Measurements from ENCODE around the gene CCDC88C.

CCDC88C gene

DNA sequence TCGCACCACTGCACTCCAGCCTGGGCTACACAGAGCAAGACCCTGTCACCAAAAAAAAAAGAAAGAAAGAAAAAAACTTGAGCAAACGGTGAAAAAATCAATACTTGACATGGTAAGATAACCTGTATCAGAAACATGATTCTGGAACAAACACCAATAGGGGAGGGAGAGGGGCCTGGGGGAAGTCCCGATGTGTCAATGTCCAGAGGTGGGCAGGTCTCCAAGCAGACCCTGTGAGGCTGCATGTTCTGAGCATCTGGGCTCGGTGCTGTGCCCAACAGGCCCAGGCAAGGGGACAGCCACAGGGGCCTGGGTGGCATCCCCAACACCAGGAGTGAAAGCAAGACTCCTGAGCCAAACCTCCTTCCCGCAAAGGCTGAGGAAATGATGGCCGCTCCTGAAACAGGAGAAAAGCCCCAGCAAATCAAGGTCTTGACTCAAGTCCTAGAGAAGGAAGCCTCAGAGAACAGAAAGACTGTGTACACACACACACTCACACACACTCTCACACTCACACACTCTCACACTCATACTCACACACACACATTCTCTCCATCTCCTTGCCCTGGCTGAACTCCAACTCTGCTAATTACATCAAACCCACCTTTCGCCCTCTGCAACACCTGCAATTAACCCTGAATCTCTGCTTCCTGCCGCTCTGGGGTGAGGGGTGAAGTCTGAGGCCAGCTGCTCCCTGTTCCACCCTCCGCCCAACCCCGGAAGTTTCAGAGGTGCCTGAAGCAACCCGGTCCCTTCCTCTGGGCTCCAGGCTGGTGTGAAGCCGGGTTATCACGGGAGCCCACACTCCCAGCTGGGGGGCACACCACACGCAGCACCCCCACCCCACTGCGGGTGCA is 20.4 kb downstream of the CCDC88C start:
- Mint-ChIP-seq H3K9me3 (no peaks in the 10 kb centered on the region), H3K36me3 (ENCODE audit: low read depth) (peaks cover 13% of the 10 kb centered on the region), H3K27ac (peak overlapping the region; percentile 97), H3K4me3 (peak overlapping the region; percentile 83), H3K27me3 (no peaks in the 10 kb centered on the region), H3K4me1 (ENCODE audit: low read depth) (peaks cover 98% of the 10 kb centered on the region)

DNA sequence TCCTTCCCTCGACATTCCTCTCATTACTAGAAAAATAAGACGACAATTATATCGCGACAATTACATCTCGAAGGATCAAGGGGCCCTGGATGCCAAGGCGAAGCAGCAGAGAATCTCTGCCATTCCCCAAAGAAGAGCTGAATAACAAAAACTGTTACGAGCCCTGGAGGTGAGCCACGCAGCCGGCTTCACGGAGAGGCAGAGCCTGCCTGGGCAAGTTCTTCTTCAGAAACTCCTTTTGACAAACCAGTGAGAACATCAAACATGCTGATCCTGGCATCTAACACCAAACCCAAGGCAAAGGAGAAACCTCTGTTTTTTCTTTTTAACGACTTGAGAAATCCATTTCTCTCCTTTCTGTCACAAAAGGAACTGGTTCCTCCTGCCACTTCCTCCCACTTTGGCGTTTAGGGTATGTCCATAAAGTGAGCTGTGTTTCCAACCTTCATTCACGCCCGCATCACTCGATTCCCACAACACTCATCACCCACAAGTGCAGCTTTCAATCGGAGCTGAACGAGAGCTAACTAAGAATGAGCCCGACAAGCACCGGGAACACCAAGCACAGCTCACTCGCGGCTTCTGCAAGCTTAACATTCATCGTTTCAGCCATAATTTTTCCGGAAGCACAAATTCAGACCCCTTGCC is 21.5 kb downstream of the CCDC88C start:
- peak overlapping the region; percentile 83 for H3K4me3 Mint-ChIP-seq
- peaks cover 15% of the 10 kb centered on the region for H3K36me3 Mint-ChIP-seq (ENCODE audit: low read depth)
- H3K9me3 Mint-ChIP-seq = no peaks in the 10 kb centered on the region
- H3K27ac Mint-ChIP-seq = peak overlapping the region; percentile 97
- no peaks in the 10 kb centered on the region for H3K27me3 Mint-ChIP-seq
- H3K4me1 Mint-ChIP-seq (ENCODE audit: low read depth) = peaks cover 98% of the 10 kb centered on the region

DNA sequence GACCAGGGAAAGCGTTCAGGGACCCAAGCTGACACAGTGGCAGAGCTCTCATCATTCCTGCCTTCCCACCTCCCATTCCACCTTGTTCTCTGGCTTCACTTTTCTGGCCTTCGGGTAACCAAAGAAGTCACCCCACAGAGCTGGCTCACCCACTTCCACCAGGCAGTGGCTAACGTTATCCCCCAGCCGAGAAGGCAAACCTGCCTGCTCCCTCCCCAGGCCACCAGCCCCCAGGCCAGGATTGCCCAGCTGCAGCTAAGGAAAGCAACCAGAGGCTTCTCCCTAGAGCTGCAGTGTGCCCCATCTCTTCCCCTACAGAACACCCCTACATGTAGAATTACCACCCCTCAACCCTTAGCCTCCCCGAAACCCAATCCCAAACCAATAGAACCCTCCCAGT is 22.2 kb downstream of the CCDC88C start:
- peaks cover 99% of the 10 kb centered on the region for H3K4me1 Mint-ChIP-seq (ENCODE audit: low read depth)
- H3K4me3 Mint-ChIP-seq = no peak overlapping the region

DNA sequence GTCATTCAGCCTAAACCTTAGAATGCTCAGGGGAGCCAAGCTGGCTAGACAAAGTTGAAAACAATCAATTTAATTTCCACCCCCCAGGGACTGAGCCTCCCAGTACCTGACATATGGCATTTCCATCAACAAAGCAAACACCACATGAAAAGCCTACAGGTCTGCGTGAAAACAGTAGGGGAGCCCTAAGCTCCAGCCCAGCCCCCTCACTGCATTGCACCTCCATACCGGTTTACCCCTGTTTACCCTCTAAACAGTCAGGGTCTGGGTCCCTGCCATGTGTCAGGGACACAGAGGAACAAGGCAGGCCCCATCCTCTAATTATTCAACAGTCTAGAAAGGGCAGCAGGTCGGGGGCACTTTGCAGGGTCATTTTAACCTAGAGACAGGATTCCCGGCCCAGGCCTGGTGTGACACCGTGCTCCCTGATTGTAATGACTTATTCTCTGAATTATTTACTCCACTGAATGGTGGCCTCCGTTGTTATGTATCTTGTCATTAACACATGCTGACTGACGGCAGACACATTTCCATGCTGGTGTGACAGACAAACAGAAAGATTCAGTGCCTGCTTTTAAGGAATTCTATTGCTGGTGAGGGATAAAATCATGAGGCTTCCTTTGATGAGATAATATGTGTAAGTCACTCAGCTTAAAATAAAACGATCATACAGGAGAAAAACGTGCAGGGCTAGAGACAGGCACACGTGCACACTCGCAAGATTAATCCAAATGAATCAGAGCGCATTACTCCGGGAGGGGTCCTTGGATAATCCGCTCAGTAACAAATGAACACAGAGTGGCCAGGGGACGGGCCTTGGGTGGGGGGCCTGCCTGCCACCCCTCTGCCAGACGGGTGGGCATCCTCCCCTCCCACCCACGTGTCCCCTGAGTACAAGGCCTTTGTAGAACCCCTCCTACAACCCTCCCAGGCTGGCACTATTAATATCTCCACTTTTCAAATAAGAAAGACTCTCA is 23.2 kb downstream of the CCDC88C start:
- Mint-ChIP-seq H3K4me3 (no peak overlapping the region), H3K36me3 (ENCODE audit: low read depth) (peaks cover 21% of the 10 kb centered on the region), H3K27ac (peak overlapping the region; percentile 33), H3K9me3 (no peaks in the 10 kb centered on the region), H3K4me1 (ENCODE audit: low read depth) (peaks cover 98% of the 10 kb centered on the region), H3K27me3 (no peaks in the 10 kb centered on the region)

More for the DNA sequence above, 22.2 kb downstream of the CCDC88C start:
- Mint-ChIP-seq H3K9me3 (no peaks in the 10 kb centered on the region), H3K36me3 (ENCODE audit: low read depth) (peaks cover 17% of the 10 kb centered on the region), H3K27me3 (no peaks in the 10 kb centered on the region), H3K27ac (peak overlapping the region; percentile 97)

GRCh38 chr14:91392623-91393303 is 24.9 kb downstream of the CCDC88C start:
- H3K27ac Mint-ChIP-seq = peak overlapping the region; percentile 78
- H3K4me1 Mint-ChIP-seq (ENCODE audit: low read depth) = peaks cover 98% of the 10 kb centered on the region
- H3K9me3 Mint-ChIP-seq = no peaks in the 10 kb centered on the region
- H3K4me3 Mint-ChIP-seq = peak overlapping the region; percentile 50
- peaks cover 21% of the 10 kb centered on the region for H3K36me3 Mint-ChIP-seq (ENCODE audit: low read depth)
- no peaks in the 10 kb centered on the region for H3K27me3 Mint-ChIP-seq

GRCh38 chr14:91390165-91390778 is 27.3 kb downstream of the CCDC88C start:
- H3K27ac Mint-ChIP-seq = peak overlapping the region; percentile 80
- no peaks in the 10 kb centered on the region for H3K9me3 Mint-ChIP-seq
- peaks cover 23% of the 10 kb centered on the region for H3K36me3 Mint-ChIP-seq (ENCODE audit: low read depth)
- H3K4me3 Mint-ChIP-seq = peak overlapping the region; percentile 38
- no peaks in the 10 kb centered on the region for H3K27me3 Mint-ChIP-seq
- peaks cover 95% of the 10 kb centered on the region for H3K4me1 Mint-ChIP-seq (ENCODE audit: low read depth)

DNA sequence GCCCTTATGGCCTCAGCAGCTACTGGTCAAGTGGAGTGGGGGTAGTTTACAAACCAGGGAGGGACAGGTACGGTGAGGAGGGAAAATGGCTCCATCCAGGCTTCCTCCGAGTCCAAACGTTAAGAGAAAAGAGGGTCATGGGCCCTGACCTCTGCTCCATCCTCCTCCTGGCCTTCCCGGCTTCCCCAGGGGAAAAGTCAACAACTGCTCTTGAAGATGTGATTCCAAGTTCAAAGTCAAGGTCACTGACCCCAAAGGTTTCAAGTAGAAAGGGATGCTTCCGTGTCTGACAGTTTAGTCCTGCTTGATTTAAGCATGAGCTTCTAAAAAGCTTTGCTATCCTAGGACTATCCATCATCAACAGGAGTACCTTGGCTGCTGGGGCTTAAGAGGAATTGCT is 28.5 kb downstream of the CCDC88C start:
- Mint-ChIP-seq H3K27me3 (no peaks in the 10 kb centered on the region), H3K4me3 (peak overlapping the region; percentile 26), H3K36me3 (ENCODE audit: low read depth) (peaks cover 19% of the 10 kb centered on the region), H3K4me1 (ENCODE audit: low read depth) (peaks cover 95% of the 10 kb centered on the region), H3K9me3 (no peaks in the 10 kb centered on the region), H3K27ac (peak overlapping the region; percentile 58)

- Mint-ChIP-seq H3K27ac (peak overlapping the region; percentile 58), H3K9me3 (no peaks in the 10 kb centered on the region), H3K4me3 (peak overlapping the region; percentile 26), H3K27me3 (no peaks in the 10 kb centered on the region), H3K36me3 (ENCODE audit: low read depth) (peaks cover 19% of the 10 kb centered on the region), H3K4me1 (ENCODE audit: low read depth) (peaks cover 93% of the 10 kb centered on the region)
These were observed 29.1 kb downstream of the CCDC88C start for GRCh38 chr14:91388551-91388975.

DNA sequence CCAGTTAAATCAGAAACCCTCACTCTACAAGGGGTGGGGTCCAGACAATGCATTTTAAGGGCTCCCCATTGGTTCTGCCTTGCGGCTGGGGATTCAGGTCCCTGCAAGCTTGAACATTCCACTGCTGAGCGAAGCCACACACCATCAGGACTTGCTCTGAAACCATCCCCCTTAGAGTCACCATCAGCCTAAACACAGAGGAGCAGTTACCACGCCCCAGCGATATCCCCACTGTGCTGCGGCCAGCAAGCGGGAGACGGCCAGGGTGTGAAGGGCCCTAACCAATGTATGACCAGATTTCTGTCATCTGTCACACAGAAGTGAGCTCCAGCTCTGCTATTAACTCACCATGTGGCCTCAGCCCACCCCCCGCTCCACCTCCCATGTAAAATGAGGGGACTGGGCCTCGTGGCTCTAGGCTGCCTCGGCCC is 29.7 kb downstream of the CCDC88C start:
- peaks cover 93% of the 10 kb centered on the region for H3K4me1 Mint-ChIP-seq (ENCODE audit: low read depth)
- no peaks in the 10 kb centered on the region for H3K9me3 Mint-ChIP-seq
- H3K36me3 Mint-ChIP-seq (ENCODE audit: low read depth) = peaks cover 19% of the 10 kb centered on the region
- H3K27me3 Mint-ChIP-seq = no peaks in the 10 kb centered on the region
- no peak overlapping the region for H3K4me3 Mint-ChIP-seq
- H3K27ac Mint-ChIP-seq = peak overlapping the region; percentile 74

GRCh38 chr14:91387169-91387835 is 30.3 kb downstream of the CCDC88C start:
- Mint-ChIP-seq H3K4me3 (no peak overlapping the region), H3K9me3 (no peaks in the 10 kb centered on the region), H3K36me3 (ENCODE audit: low read depth) (peaks cover 19% of the 10 kb centered on the region), H3K4me1 (ENCODE audit: low read depth) (peaks cover 94% of the 10 kb centered on the region), H3K27ac (peak overlapping the region; percentile 68), H3K27me3 (no peaks in the 10 kb centered on the region)

- Mint-ChIP-seq H3K9me3 (no peaks in the 10 kb centered on the region), H3K4me3 (no peak overlapping the region), H3K4me1 (ENCODE audit: low read depth) (peaks cover 94% of the 10 kb centered on the region), H3K27me3 (no peaks in the 10 kb centered on the region), H3K27ac (no peak overlapping the region), H3K36me3 (ENCODE audit: low read depth) (peaks cover 16% of the 10 kb centered on the region)
These were observed 31.9 kb downstream of the CCDC88C start for GRCh38 chr14:91385697-91386096.

DNA sequence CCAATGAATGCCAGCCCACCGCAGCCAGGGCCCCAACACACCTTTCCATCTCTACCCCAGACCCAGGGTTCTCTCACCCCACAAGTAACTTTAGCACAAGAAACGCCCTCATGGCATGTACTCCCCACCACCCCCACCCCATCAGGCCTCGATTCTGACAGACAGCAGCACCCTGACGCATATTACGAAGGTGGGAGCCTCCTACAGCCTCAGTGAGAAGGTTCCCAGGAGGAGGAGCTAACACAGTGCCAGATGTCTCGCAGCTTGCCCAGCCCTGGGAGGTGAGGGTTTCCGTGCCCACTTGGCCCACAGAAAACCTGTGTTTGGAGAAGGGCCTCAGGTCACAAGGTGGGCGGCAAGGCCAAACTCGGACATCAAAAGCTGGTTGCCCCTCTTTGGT is 32.4 kb downstream of the CCDC88C start:
- peaks cover 94% of the 10 kb centered on the region for H3K4me1 Mint-ChIP-seq (ENCODE audit: low read depth)
- H3K9me3 Mint-ChIP-seq = no peaks in the 10 kb centered on the region
- H3K27me3 Mint-ChIP-seq = no peaks in the 10 kb centered on the region
- H3K36me3 Mint-ChIP-seq (ENCODE audit: low read depth) = peaks cover 14% of the 10 kb centered on the region
- no peak overlapping the region for H3K4me3 Mint-ChIP-seq
- H3K27ac Mint-ChIP-seq = peak overlapping the region; percentile 32

DNA sequence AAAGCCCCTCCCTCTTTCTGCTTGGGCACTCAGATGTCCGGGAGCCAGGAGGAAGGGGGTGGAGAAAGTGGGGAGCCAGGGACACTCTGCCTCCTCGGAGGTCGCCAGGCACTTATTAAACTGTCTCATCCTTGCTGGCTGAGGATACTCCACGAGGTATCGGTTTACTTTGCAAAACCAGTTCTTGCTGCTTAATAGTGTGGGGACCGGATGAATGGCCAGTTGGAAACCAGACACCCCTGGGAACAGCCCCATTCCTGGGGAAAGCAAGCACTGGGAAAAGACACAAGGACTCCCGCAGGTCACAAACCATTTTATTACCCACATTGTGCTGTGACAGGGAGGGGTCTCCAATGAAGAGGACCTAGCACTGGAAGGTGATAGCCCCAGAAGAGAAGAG is 34.2 kb downstream of the CCDC88C start:
- Mint-ChIP-seq H3K4me3 (no peak overlapping the region), H3K4me1 (ENCODE audit: low read depth) (peaks cover 95% of the 10 kb centered on the region), H3K27me3 (no peaks in the 10 kb centered on the region), H3K27ac (peak overlapping the region; percentile 73), H3K9me3 (no peaks in the 10 kb centered on the region), H3K36me3 (ENCODE audit: low read depth) (peaks cover 12% of the 10 kb centered on the region)
